ENCODE data around the gene CMIP. TPM values are rescaled to one million over a fixed set of nuclear protein-coding genes. Genes with fewer than 3 reads are reported as not detected.
A peak's percentile ranks its signal among the peaks of the same experiment; 100 is the strongest.
"Not testable (repeated sequence)": the region's sequence is repeated elsewhere in the genome, so short reads cannot be mapped to it uniquely, and the experiment has no call there.

CMIP gene
- polyA plus RNA-seq, 3 donors = 37.2 to 42.7 (median 38.1) TPM

GRCh38 chr16:81513204-81514040 is 68.8 kb downstream of the CMIP start:
- DNase-seq (ENCODE audit: low read depth in 3 of 3, low spot score in 2 of 3) = no peak

GRCh38 chr16:81514041-81514559 is 69.5 kb downstream of the CMIP start:
- no peak for DNase-seq (ENCODE audit: low read depth in 3 of 3, low spot score in 2 of 3)

- no peak for DNase-seq (ENCODE audit: low read depth in 3 of 3, low spot score in 2 of 3)
Measured at GRCh38 chr16:81514568-81515258, 70.1 kb downstream of the CMIP start.

- DNase-seq (ENCODE audit: low read depth in 3 of 3, low spot score in 2 of 3) = no peak
Measured at GRCh38 chr16:81515281-81515680, 70.7 kb downstream of the CMIP start.

GRCh38 chr16:81515721-81516120 is 71.1 kb downstream of the CMIP start:
- DNase-seq (ENCODE audit: low read depth in 3 of 3, low spot score in 2 of 3) = no peak

- DNase-seq (ENCODE audit: low read depth in 3 of 3, low spot score in 2 of 3) = no peak
Measured at GRCh38 chr16:81516478-81517149, 72.0 kb downstream of the CMIP start.

GRCh38 chr16:81517150-81517499 is 72.5 kb downstream of the CMIP start:
- DNase-seq (ENCODE audit: low read depth in 3 of 3, low spot score in 2 of 3) = no peak

- DNase-seq (ENCODE audit: low read depth in 3 of 3, low spot score in 2 of 3) = no peak
Measured at GRCh38 chr16:81517629-81518438, 73.2 kb downstream of the CMIP start.

GRCh38 chr16:81518439-81518757 is 73.8 kb downstream of the CMIP start:
- no peak for DNase-seq (ENCODE audit: low read depth in 3 of 3, low spot score in 2 of 3)

- no peak for DNase-seq (ENCODE audit: low read depth in 3 of 3, low spot score in 2 of 3)
Measured at GRCh38 chr16:81519301-81520150, 74.9 kb downstream of the CMIP start.

GRCh38 chr16:81520151-81520470 is 75.5 kb downstream of the CMIP start:
- no peak for DNase-seq (ENCODE audit: low read depth in 3 of 3, low spot score in 2 of 3)

- DNase-seq (ENCODE audit: low read depth in 3 of 3, low spot score in 2 of 3) = no peak
Measured at GRCh38 chr16:81520560-81521135, 76.0 kb downstream of the CMIP start.

- peak in 1 of 3 donors; percentile 52 for DNase-seq (ENCODE audit: low read depth in 3 of 3, low spot score in 2 of 3)
Measured at GRCh38 chr16:81521141-81521626, 76.6 kb downstream of the CMIP start.

GRCh38 chr16:81522108-81522701 is 77.6 kb downstream of the CMIP start:
- no peak for DNase-seq (ENCODE audit: low read depth in 3 of 3, low spot score in 2 of 3)

GRCh38 chr16:81522851-81523250 is 78.2 kb downstream of the CMIP start:
- not testable (repeated sequence) for DNase-seq (ENCODE audit: low read depth in 3 of 3, low spot score in 2 of 3)

- DNase-seq (ENCODE audit: low read depth in 3 of 3, low spot score in 2 of 3) = no peak
Measured at GRCh38 chr16:81523387-81524115, 78.9 kb downstream of the CMIP start.

- DNase-seq (ENCODE audit: low read depth in 3 of 3, low spot score in 2 of 3) = no peak
Measured at GRCh38 chr16:81524382-81524781, 79.8 kb downstream of the CMIP start.

GRCh38 chr16:81524885-81525284 is 80.3 kb downstream of the CMIP start:
- not testable (repeated sequence) for DNase-seq (ENCODE audit: low read depth in 3 of 3, low spot score in 2 of 3)

Measured in right renal cortex interstitium (tissue), 3 donors.